ENCODE data around the gene CYTH3. TPM values are rescaled to one million over a fixed set of nuclear protein-coding genes. Genes with fewer than 3 reads are reported as not detected.

The CYTH3 gene
- total RNA-seq, 1 experiment from 2014 or later, result 16.7 TPM

DNA sequence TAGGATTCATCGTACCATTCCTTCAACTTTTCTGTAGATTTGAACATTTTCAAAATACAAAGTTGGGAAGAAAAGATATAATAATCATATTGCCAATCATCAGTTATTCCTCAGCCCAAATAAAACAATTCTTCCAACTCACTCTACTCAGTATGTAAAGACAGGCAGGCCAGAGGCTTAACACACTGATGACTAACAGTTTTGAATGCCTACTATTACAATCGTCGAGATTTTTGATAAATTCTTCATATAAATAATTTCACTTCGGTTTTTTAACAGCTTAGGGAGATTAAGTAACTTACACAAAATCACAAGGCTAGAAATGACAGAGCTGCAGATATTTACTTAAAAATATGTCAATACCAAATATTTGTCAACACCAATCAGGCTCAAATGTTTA is 17.6 kb downstream of the CYTH3 start:
- peaks cover 65% of the 10 kb centered on the region for H3K79me2 ChIP-seq (ENCODE audit: insufficient read depth, low read length)
- H4K20me1 ChIP-seq (ENCODE audit: insufficient read depth), result 0 out of 2 replicates have a peak, but pooled peaks cover 4% of the 10 kb centered on the region
- ChIA-PET RAD21 (ENCODE audit: low non-redundant PET in 1 of 2, low total read pairs in 2 of 2, uncharacterized antibody in 2 of 2, unreplicated experiment in 2 of 2) (no interaction called here), CTCF (no interaction called here), POLR2A (no interaction called here)
- no peak overlapping the region for H3K9ac ChIP-seq (ENCODE audit: low read length)
- H3K4me3 ChIP-seq (replicated peaks in 1 of 2; ENCODE audit: low read depth in 1 of 2, low read length in 2 of 2), result no peak overlapping the region
- TF ChIP-seq POLR2AphosphoS5 (IDR thresholded peaks at IDR 0.05; ENCODE audit: low read depth, low read length) (no peak), EGR1 (IDR thresholded peaks at IDR 0.05; ENCODE audit: low read depth) (no peak), ELF1 (IDR thresholded peaks at IDR 0.05; ENCODE audit: borderline replicate concordance, low read depth) (no peak), EZH2 (IDR thresholded peaks at IDR 0.05) (no peak), POLR2A (IDR thresholded peaks at IDR 0.05; ENCODE audit: borderline replicate concordance, extremely low read depth, insufficient read depth, insufficient read length) (no peak), SRF (IDR thresholded peaks at IDR 0.05; ENCODE audit: low read depth) (no peak), CEBPB (IDR thresholded peaks at IDR 0.05; ENCODE audit: low read depth) (no peak), CTCF (IDR thresholded peaks at IDR 0.05 in 2 of 3, conservative IDR thresholded peaks at IDR 0.05 in 1 of 3; ENCODE audit: borderline replicate concordance in 1 of 3, insufficient read depth in 1 of 3, low read depth in 2 of 3, low read length in 2 of 3) (no peak)
- no peaks in the 10 kb centered on the region for H3K27me3 ChIP-seq (ENCODE audit: insufficient read depth, low read length)
- no peak overlapping the region for H3K27ac ChIP-seq (ENCODE audit: low read depth, low read length)
- H2AFZ ChIP-seq (ENCODE audit: low read depth, low read length, poor library complexity, severe bottlenecking), result no peak overlapping the region
- H3K36me3 ChIP-seq (ENCODE audit: control insufficient read depth in 1 of 2, insufficient read depth in 2 of 2, low read length in 2 of 2), result no peaks in the 10 kb centered on the region
- BruUV-seq (replicated peaks), result no TSS peak
- no peaks in the 10 kb centered on the region for H3K9me2 ChIP-seq (ENCODE audit: insufficient read depth)
- ATAC-seq, result no peak
- no peak for DNase-seq (ENCODE audit: low read depth, low spot score)
- intact Hi-C loops (cut with micrococcal nuclease), result no loop called here
- H3K4me2 ChIP-seq (ENCODE audit: low read length), result no peak overlapping the region
- no peaks in the 10 kb centered on the region for H3K9me3 ChIP-seq (ENCODE audit: control insufficient read depth in 1 of 2, insufficient read depth in 1 of 2, low read depth in 1 of 2, low read length in 2 of 2)
- peaks cover 0 to 17% of the 10 kb centered on the region in 2 experiments; a peak in 2 of 4 replicates for H3K4me1 ChIP-seq (ENCODE audit: control insufficient read depth in 1 of 2, insufficient read depth in 2 of 2, low read length in 2 of 2)

- RAD21 ChIA-PET (ENCODE audit: low non-redundant PET in 1 of 2, low total read pairs in 2 of 2, uncharacterized antibody in 2 of 2, unreplicated experiment in 2 of 2), result no interaction called here
- Histone ChIP-seq H3K4me2 (ENCODE audit: low read length) (no peak overlapping the region), H4K20me1 (ENCODE audit: insufficient read depth) (no peaks in the 10 kb centered on the region), H3K36me3 (ENCODE audit: control insufficient read depth in 1 of 2, insufficient read depth in 2 of 2, low read length in 2 of 2) (no peaks in the 10 kb centered on the region), H3K9me2 (ENCODE audit: insufficient read depth) (no peaks in the 10 kb centered on the region), H3K4me1 (ENCODE audit: control insufficient read depth in 1 of 2, insufficient read depth in 2 of 2, low read length in 2 of 2) (peaks cover 0 to 19% of the 10 kb centered on the region in 2 experiments; a peak in 2 of 4 replicates), H3K27me3 (ENCODE audit: insufficient read depth, low read length) (no peaks in the 10 kb centered on the region), H3K4me3 (replicated peaks in 1 of 2; ENCODE audit: low read depth in 1 of 2, low read length in 2 of 2) (no peak overlapping the region), H2AFZ (ENCODE audit: low read depth, low read length, poor library complexity, severe bottlenecking) (no peak overlapping the region), H3K9me3 (ENCODE audit: control insufficient read depth in 1 of 2, insufficient read depth in 1 of 2, low read depth in 1 of 2, low read length in 2 of 2) (no peaks in the 10 kb centered on the region), H3K27ac (ENCODE audit: low read depth, low read length) (no peak overlapping the region), H3K79me2 (ENCODE audit: insufficient read depth, low read length) (peaks cover 55% of the 10 kb centered on the region), H3K9ac (ENCODE audit: low read length) (no peak overlapping the region)
- CTCF ChIA-PET, result no interaction called here
- BruUV-seq (replicated peaks), result no TSS peak
- intact Hi-C loops (cut with micrococcal nuclease), result no loop called here
- POLR2A ChIA-PET, result no interaction called here
- DNase-seq (ENCODE audit: low read depth, low spot score), result no peak
- no peak for ATAC-seq
- no peak for TF ChIP-seq SIN3A (IDR thresholded peaks at IDR 0.05; ENCODE audit: low read depth)
- no peak for TF ChIP-seq YY1 (IDR thresholded peaks at IDR 0.05; ENCODE audit: extremely low read depth, insufficient replicate concordance, low read depth, low read length)
- no peak for TF ChIP-seq TCF7L2 (IDR thresholded peaks at IDR 0.05; ENCODE audit: borderline replicate concordance, extremely low read depth, insufficient read depth, insufficient read length)
- TF ChIP-seq JUND (IDR thresholded peaks at IDR 0.05), result no peak
Measured at GRCh38 chr7:6252748-6253147, 19.7 kb downstream of the CYTH3 start.
